Skeletal muscle satellite cell (primary cell): Measurements from ENCODE around the gene CARHSP1.

Source experiments
- H3K27me3 ChIP-seq: 2 replicates; pipeline ENCODE4 v1.7.0; 2013; ENCODE audit warnings: low read length; ENCODE audit not compliant: control insufficient read depth, insufficient read depth
- H3K36me3 ChIP-seq: 2 replicates; pipeline ENCODE4 v1.7.0; 2013; ENCODE audit warnings: mild to moderate bottlenecking, control low read depth, low read length; ENCODE audit not compliant: insufficient read depth
- H3K4me1 ChIP-seq: 2 replicates; pipeline ENCODE4 v1.7.0; 2013; ENCODE audit warnings: low read length; ENCODE audit not compliant: control insufficient read depth, insufficient read depth
- H3K4me2 ChIP-seq: 2 replicates; pipeline ENCODE4 v1.7.0; 2013; ENCODE audit warnings: mild to moderate bottlenecking, low read length
- H3K4me3 ChIP-seq: 2 replicates; pipeline ENCODE4 v1.7.0; 2013; ENCODE audit warnings: low read length
- H3K9ac ChIP-seq: 2 replicates; pipeline ENCODE4 v1.7.0; 2013; ENCODE audit warnings: mild to moderate bottlenecking, low read depth, low read length, moderate library complexity
- H3K9me3 ChIP-seq: replicated peaks from 2 replicates; pipeline ENCODE4 v1.7.0; 2013; ENCODE audit warnings: mild to moderate bottlenecking, control low read depth, low read length

The CARHSP1 gene

GRCh38 chr16:8867216-8867931 lies 1.4 kb downstream of the CARHSP1 start:
- H3K36me3 ChIP-seq, result no peaks in the 10 kb centered on the region
- H3K4me2 ChIP-seq, result peak overlapping the region; percentile 89
- H3K27me3 ChIP-seq, result no peaks in the 10 kb centered on the region
- H3K9me3 ChIP-seq, result no peaks in the 10 kb centered on the region
- peaks cover 42% of the 10 kb centered on the region for H3K4me1 ChIP-seq
- peak overlapping the region; percentile 84 for H3K9ac ChIP-seq
- H3K4me3 ChIP-seq, result peak overlapping the region; percentile 80

- peak overlapping the region; percentile 89 for H3K4me2 ChIP-seq
- H3K9me3 ChIP-seq, result no peaks in the 10 kb centered on the region
- H3K27me3 ChIP-seq, result no peaks in the 10 kb centered on the region
- peak overlapping the region; percentile 80 for H3K4me3 ChIP-seq
- peaks cover 42% of the 10 kb centered on the region for H3K4me1 ChIP-seq
- H3K36me3 ChIP-seq, result no peaks in the 10 kb centered on the region
- peak overlapping the region; percentile 84 for H3K9ac ChIP-seq
Observed at GRCh38 chr16:8866884-8867215, 2.0 kb downstream of the CARHSP1 start.

GRCh38 chr16:8866118-8866883 lies 2.5 kb downstream of the CARHSP1 start:
- Histone ChIP-seq H3K9me3 (no peaks in the 10 kb centered on the region), H3K27me3 (no peaks in the 10 kb centered on the region), H3K4me1 (peaks cover 39% of the 10 kb centered on the region), H3K4me3 (peak overlapping the region; percentile 80), H3K9ac (peak overlapping the region; percentile 84), H3K36me3 (no peaks in the 10 kb centered on the region), H3K4me2 (peak overlapping the region; percentile 89)

GRCh38 chr16:8865145-8865882 lies 3.5 kb downstream of the CARHSP1 start:
- no peaks in the 10 kb centered on the region for H3K9me3 ChIP-seq
- no peaks in the 10 kb centered on the region for H3K36me3 ChIP-seq
- no peak overlapping the region for H3K9ac ChIP-seq
- H3K4me3 ChIP-seq, result no peak overlapping the region
- H3K27me3 ChIP-seq, result no peaks in the 10 kb centered on the region
- H3K4me2 ChIP-seq, result peak overlapping the region; percentile 1
- H3K4me1 ChIP-seq, result peaks cover 33% of the 10 kb centered on the region

- Histone ChIP-seq H3K4me3 (no peak overlapping the region), H3K9ac (no peak overlapping the region), H3K4me2 (no peak overlapping the region), H3K9me3 (no peaks in the 10 kb centered on the region), H3K4me1 (peaks cover 37% of the 10 kb centered on the region), H3K36me3 (no peaks in the 10 kb centered on the region), H3K27me3 (no peaks in the 10 kb centered on the region)
Observed at GRCh38 chr16:8864480-8865110, 4.2 kb downstream of the CARHSP1 start.

GRCh38 chr16:8863594-8864424 lies 5.0 kb downstream of the CARHSP1 start:
- no peak overlapping the region for H3K4me3 ChIP-seq
- H3K27me3 ChIP-seq, result no peaks in the 10 kb centered on the region
- peaks cover 7% of the 10 kb centered on the region for H3K36me3 ChIP-seq
- H3K9ac ChIP-seq, result no peak overlapping the region
- peak overlapping the region; percentile 26 for H3K4me2 ChIP-seq
- no peaks in the 10 kb centered on the region for H3K9me3 ChIP-seq
- peaks cover 33% of the 10 kb centered on the region for H3K4me1 ChIP-seq

- H3K36me3 ChIP-seq, result peaks cover 14% of the 10 kb centered on the region
- no peaks in the 10 kb centered on the region for H3K9me3 ChIP-seq
- no peaks in the 10 kb centered on the region for H3K27me3 ChIP-seq
- H3K4me2 ChIP-seq, result no peak overlapping the region
- no peak overlapping the region for H3K4me3 ChIP-seq
- peaks cover 33% of the 10 kb centered on the region for H3K4me1 ChIP-seq
- no peak overlapping the region for H3K9ac ChIP-seq
Observed at GRCh38 chr16:8862309-8863130, 6.3 kb downstream of the CARHSP1 start.

- no peaks in the 10 kb centered on the region for H3K9me3 ChIP-seq
- H3K27me3 ChIP-seq, result no peaks in the 10 kb centered on the region
- peaks cover 33% of the 10 kb centered on the region for H3K4me1 ChIP-seq
- no peak overlapping the region for H3K4me2 ChIP-seq
- peaks cover 17% of the 10 kb centered on the region for H3K36me3 ChIP-seq
- no peak overlapping the region for H3K9ac ChIP-seq
- H3K4me3 ChIP-seq, result no peak overlapping the region
Observed at GRCh38 chr16:8861563-8862308, 7.1 kb downstream of the CARHSP1 start.

- Histone ChIP-seq H3K4me2 (peak overlapping the region; percentile 31), H3K9me3 (no peaks in the 10 kb centered on the region), H3K4me3 (no peak overlapping the region), H3K27me3 (no peaks in the 10 kb centered on the region), H3K4me1 (peaks cover 26% of the 10 kb centered on the region), H3K9ac (peak overlapping the region; percentile 7), H3K36me3 (peaks cover 32% of the 10 kb centered on the region)
Observed at GRCh38 chr16:8859913-8860881, 8.6 kb downstream of the CARHSP1 start.
